GM23338 (cell line): ENCODE measurements around the gene TMEM59. TPM values are rescaled to one million over a fixed set of nuclear protein-coding genes. Genes with fewer than 3 reads are reported as not detected.

Experiments used
- ATAC-seq: fragments of 200-7000 bp; cut with Tn5 transposase; 3 replicates; pipeline ENCODE4 v1.9.1; 2020
- DNase-seq: peaks from one replicate; pipeline ENCODE4 v3.0.0-alpha.2; 2015; ENCODE audit warnings: low spot score
- H2AFZ ChIP-seq: fragments of 200-600 bp; sonication (generic); 2 replicates; pipeline ENCODE4 v1.8.0; 2016; ENCODE audit warnings: antibody characterized with exemption, mild to moderate bottlenecking, moderate library complexity
- H3F3A ChIP-seq: fragments of 200-600 bp; sonication (generic); replicated peaks from 2 replicates; pipeline ENCODE4 v1.8.0; 2017; ENCODE audit warnings: antibody characterized with exemption, mixed run types, low read depth
- H3K27ac ChIP-seq: fragments of 200-600 bp; sonication (generic); 2 replicates; pipeline ENCODE4 v1.6.1; 2016; ENCODE audit warnings: low read depth
- H3K27me3 ChIP-seq: fragments of 200-600 bp; sonication (generic); 2 replicates; pipeline ENCODE4 v1.8.0; 2016; ENCODE audit warnings: mild to moderate bottlenecking, mixed run types, moderate library complexity; ENCODE audit not compliant: insufficient read depth
- H3K36me3 ChIP-seq: fragments of 200-600 bp; sonication (generic); 2 replicates; pipeline ENCODE4 v1.8.0; 2016; ENCODE audit warnings: mild to moderate bottlenecking; ENCODE audit not compliant: insufficient read depth
- H3K4me1 ChIP-seq: fragments of 200-600 bp; sonication (generic); 2 replicates; pipeline ENCODE4 v1.8.0; 2016; ENCODE audit warnings: mild to moderate bottlenecking, moderate library complexity; ENCODE audit not compliant: insufficient read depth
- H3K4me2 ChIP-seq: fragments of 200-600 bp; sonication (generic); 2 replicates; pipeline ENCODE4 v1.7.1; 2017; ENCODE audit warnings: mixed run types
- H3K4me3 ChIP-seq: fragments of 200-600 bp; sonication (generic); 2 replicates; pipeline ENCODE4 v1.6.1; 2016; ENCODE audit warnings: mixed run types
- H3K79me2 ChIP-seq: fragments of 200-600 bp; sonication (generic); replicated peaks from 2 replicates; pipeline ENCODE4 v1.8.0; 2017; ENCODE audit warnings: mild to moderate bottlenecking; ENCODE audit not compliant: insufficient read depth
- H3K9me2 ChIP-seq: fragments of 200-600 bp; sonication (generic); 2 replicates; pipeline ENCODE4 v1.8.0; 2017; ENCODE audit not compliant: insufficient read depth
- H4K20me1 ChIP-seq: fragments of 200-600 bp; sonication (generic); replicated peaks from 2 replicates; pipeline ENCODE4 v1.8.0; 2017; ENCODE audit warnings: mild to moderate bottlenecking; ENCODE audit not compliant: insufficient read depth
- H3K27ac Mint-ChIP-seq: 2 replicates; pipeline ENCODE4 v1.8.0; 2020; ENCODE audit warnings: inconsistent platforms, mild to moderate bottlenecking, moderate library complexity, mixed read lengths
- H3K27me3 Mint-ChIP-seq: 3 replicates; pipeline ENCODE4 v1.8.0; 2022; ENCODE audit warnings: low read depth, mild to moderate bottlenecking, moderate library complexity, mixed read lengths, inconsistent platforms; ENCODE audit not compliant: insufficient read depth, poor library complexity
- H3K36me3 Mint-ChIP-seq: 3 replicates; pipeline ENCODE4 v1.8.0; 2021; ENCODE audit warnings: low read depth, mild to moderate bottlenecking, inconsistent platforms, moderate library complexity, mixed read lengths
- H3K4me1 Mint-ChIP-seq: 3 replicates; pipeline ENCODE4 v1.8.0; 2020; ENCODE audit warnings: mild to moderate bottlenecking, inconsistent platforms, mixed read lengths
- H3K4me3 Mint-ChIP-seq: 3 replicates; pipeline ENCODE4 v1.8.0; 2021; ENCODE audit warnings: moderate library complexity, mild to moderate bottlenecking, inconsistent platforms, mixed read lengths
- H3K9me3 Mint-ChIP-seq: 3 replicates; pipeline ENCODE4 v1.8.0; 2020; ENCODE audit warnings: moderate library complexity, mild to moderate bottlenecking, inconsistent platforms, mixed read lengths
- CREB1 ChIP-seq: fragments of 250-450 bp; sonication (Bioruptor Pico); IDR thresholded peaks from 2 replicates; pipeline ENCODE4 v1.5.0; 2020; ENCODE audit warnings: low read depth, mild to moderate bottlenecking, moderate library complexity
- EZH2 ChIP-seq: fragments of 200-600 bp; sonication (generic); IDR thresholded peaks from one replicate; pipeline ENCODE4 v1.8.0; 2017; ENCODE audit warnings: antibody characterized with exemption, mild to moderate bottlenecking, low read depth; ENCODE audit not compliant: unreplicated experiment
- EZH2phosphoT487 ChIP-seq: fragments of 200-600 bp; sonication (generic); IDR thresholded peaks from one replicate; pipeline ENCODE4 v1.8.1; 2018; ENCODE audit warnings: antibody characterized with exemption; ENCODE audit not compliant: unreplicated experiment
- JUNB ChIP-seq: IDR thresholded peaks from one replicate; pipeline ENCODE4 v1.6.1; 2016; ENCODE audit warnings: antibody characterized with exemption; ENCODE audit not compliant: unreplicated experiment
- NANOG ChIP-seq: IDR thresholded peaks from 2 replicates; pipeline ENCODE4 v1.6.1; 2016; ENCODE audit warnings: antibody characterized with exemption, borderline replicate concordance
- POLR2AphosphoS5 ChIP-seq: IDR thresholded peaks from 2 replicates; pipeline ENCODE4 v1.6.1; 2016; ENCODE audit warnings: antibody characterized with exemption, low read depth
- STAT1 ChIP-seq: IDR thresholded peaks from one replicate; pipeline ENCODE4 v1.6.1; 2016; ENCODE audit warnings: antibody characterized with exemption; ENCODE audit not compliant: unreplicated experiment
- ZNF114 ChIP-seq: fragments of 250-450 bp; sonication (Bioruptor Pico); IDR thresholded peaks from 2 replicates; pipeline ENCODE4 v1.5.0; 2020; ENCODE audit warnings: mild to moderate bottlenecking, moderate library complexity
- ZNF331 ChIP-seq: fragments of 250-450 bp; sonication (Bioruptor Pico); IDR thresholded peaks from 2 replicates; pipeline ENCODE4 v1.5.0; 2020; ENCODE audit warnings: low read depth, mild to moderate bottlenecking, moderate library complexity
- polyA plus RNA-seq: library from polyadenylated mRNA; unstranded; fragments of >200 nt; fragmentation: Nextera tagmentation; extraction: Ambion mirVana; gene quantifications from 2 replicates; pipeline ENCODE4 v1.2.1, GENCODE V29; 2016
- total RNA-seq: library from RNA; depleted of rRNA; stranded (reverse); fragments of >200 nt; shearing (Covaris generic); gene quantifications from 2 replicates; pipeline ENCODE4 v1.2.3, GENCODE V29; 2014
- TF ChIP-seq, protein P1 (sequence below): IDR thresholded peaks from one replicate; pipeline ENCODE4 v1.6.1; 2018; ENCODE audit warnings: antibody characterized with exemption; ENCODE audit not compliant: unreplicated experiment
- TF ChIP-seq, protein P2 (sequence below): IDR thresholded peaks from 2 replicates; pipeline ENCODE4 v1.6.1; 2016; ENCODE audit warnings: antibody characterized with exemption
- TF ChIP-seq, protein P3 (sequence below), 2 experiments: fragments of 200-600 bp in 1 of 2; sonication (generic) in 1 of 2; conservative IDR thresholded peaks; 2 replicates each; pipeline versions ENCODE4 v1.5.1 to v1.6.1; 2016 to 2017; ENCODE audit warnings: antibody characterized with exemption in 2 of 2, low read depth in 2 of 2, mild to moderate bottlenecking in 2 of 2, moderate library complexity in 1 of 2

The TMEM59 gene
- total and polyA plus RNA-seq, 2 experiments from 2014 or later = 81.9 to 132 TPM

DNA sequence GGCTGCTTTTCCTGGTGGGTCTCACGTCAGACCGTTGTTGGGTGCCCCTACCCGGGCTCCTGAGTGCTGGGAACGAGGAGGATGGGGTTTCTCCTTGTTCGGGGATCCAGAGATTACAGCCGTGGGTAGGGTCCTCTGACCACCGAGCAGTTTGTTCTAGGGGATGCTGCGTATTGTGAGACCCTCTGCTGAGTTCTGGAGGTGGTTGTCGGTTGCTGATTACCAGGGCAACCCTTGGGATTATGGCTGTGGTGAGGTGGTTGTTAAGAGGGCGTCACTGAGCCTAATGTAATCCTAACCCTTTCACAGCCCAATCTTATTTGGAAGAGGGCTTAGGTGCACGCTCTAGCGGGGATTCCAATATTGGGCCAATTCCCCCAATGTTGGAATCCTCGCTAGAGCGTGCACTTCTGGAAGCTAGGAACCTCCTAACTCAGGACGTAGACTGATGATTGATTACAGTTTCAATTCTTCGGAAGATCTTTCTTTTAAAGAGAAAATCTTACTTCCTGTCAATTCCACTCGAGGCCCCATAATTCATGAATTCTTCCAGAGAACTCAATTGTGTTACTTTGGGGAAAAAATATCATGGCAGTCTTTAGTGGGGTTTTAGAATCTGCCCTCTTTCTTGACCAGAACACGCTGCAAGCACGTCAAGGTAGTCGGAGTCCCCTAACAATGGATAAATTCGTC lies 887 bp upstream of the TMEM59 start (continued):
- TF ChIP-seq, protein P1, sequence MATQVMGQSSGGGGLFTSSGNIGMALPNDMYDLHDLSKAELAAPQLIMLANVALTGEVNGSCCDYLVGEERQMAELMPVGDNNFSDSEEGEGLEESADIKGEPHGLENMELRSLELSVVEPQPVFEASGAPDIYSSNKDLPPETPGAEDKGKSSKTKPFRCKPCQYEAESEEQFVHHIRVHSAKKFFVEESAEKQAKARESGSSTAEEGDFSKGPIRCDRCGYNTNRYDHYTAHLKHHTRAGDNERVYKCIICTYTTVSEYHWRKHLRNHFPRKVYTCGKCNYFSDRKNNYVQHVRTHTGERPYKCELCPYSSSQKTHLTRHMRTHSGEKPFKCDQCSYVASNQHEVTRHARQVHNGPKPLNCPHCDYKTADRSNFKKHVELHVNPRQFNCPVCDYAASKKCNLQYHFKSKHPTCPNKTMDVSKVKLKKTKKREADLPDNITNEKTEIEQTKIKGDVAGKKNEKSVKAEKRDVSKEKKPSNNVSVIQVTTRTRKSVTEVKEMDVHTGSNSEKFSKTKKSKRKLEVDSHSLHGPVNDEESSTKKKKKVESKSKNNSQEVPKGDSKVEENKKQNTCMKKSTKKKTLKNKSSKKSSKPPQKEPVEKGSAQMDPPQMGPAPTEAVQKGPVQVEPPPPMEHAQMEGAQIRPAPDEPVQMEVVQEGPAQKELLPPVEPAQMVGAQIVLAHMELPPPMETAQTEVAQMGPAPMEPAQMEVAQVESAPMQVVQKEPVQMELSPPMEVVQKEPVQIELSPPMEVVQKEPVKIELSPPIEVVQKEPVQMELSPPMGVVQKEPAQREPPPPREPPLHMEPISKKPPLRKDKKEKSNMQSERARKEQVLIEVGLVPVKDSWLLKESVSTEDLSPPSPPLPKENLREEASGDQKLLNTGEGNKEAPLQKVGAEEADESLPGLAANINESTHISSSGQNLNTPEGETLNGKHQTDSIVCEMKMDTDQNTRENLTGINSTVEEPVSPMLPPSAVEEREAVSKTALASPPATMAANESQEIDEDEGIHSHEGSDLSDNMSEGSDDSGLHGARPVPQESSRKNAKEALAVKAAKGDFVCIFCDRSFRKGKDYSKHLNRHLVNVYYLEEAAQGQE = no peak

DNA sequence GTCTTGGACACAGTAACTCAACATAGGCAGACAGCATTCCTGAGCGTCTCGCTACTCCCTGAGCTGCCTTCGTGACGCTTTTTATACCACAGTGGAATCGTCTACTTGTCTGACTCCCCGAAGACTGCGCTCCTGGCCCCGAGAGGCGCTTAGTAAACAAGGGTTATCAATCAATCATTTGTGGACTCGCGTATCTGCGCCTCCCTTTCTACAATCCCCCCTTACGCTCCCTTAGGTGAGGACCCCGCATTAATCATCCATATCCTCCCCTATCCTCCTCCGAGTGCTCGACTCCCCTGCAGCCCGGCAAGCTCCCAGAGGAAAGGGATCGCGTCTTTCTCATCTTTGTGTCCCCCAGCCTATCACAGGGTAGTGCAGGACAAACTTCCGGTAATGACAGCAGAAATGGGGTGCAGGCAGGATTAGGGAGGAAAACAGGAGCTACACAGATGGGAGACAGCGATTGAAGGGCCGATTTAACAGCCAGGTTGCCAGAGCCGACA lies 522 bp downstream of the TMEM59 start:
- Mint-ChIP-seq H3K27ac (no peak overlapping the region), H3K27me3 (no peaks in the 10 kb centered on the region), H3K9me3 (no peaks in the 10 kb centered on the region), H3K4me3 (no peak overlapping the region), H3K4me1 (peaks cover 7% of the 10 kb centered on the region; the same call in 1 of the 3 replicates), H3K36me3 (no peaks in the 10 kb centered on the region)
- Histone ChIP-seq H3K36me3 (no peaks in the 10 kb centered on the region), H3K4me2 (peak overlapping the region; percentile 90), H2AFZ (peak overlapping the region; percentile 72), H3K27me3 (no peaks in the 10 kb centered on the region), H3K4me3 (peak overlapping the region; percentile 94), H3K27ac (peak overlapping the region; percentile 94), H3K9me2 (no peaks in the 10 kb centered on the region), H3K79me2 (peaks cover 53% of the 10 kb centered on the region), H3K4me1 (peaks cover 16% of the 10 kb centered on the region), H3F3A (no peaks in the 10 kb centered on the region), H4K20me1 (peaks cover 11% of the 10 kb centered on the region)
- ATAC-seq = peak; percentile 64
- DNase-seq = peak; percentile 72
- TF ChIP-seq CREB1 (CRISPR knock-in tag) (no peak), ZNF114 (CRISPR knock-in tag) (no peak), NANOG (no peak), STAT1 (no peak), POLR2AphosphoS5 (peak; percentile 34; the same call in 1 of the 2 replicates)
- TF ChIP-seq, protein P2, sequence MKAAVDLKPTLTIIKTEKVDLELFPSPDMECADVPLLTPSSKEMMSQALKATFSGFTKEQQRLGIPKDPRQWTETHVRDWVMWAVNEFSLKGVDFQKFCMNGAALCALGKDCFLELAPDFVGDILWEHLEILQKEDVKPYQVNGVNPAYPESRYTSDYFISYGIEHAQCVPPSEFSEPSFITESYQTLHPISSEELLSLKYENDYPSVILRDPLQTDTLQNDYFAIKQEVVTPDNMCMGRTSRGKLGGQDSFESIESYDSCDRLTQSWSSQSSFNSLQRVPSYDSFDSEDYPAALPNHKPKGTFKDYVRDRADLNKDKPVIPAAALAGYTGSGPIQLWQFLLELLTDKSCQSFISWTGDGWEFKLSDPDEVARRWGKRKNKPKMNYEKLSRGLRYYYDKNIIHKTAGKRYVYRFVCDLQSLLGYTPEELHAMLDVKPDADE = 0 out of 2 replicates have a peak, but pooled peaks have one; percentile 22

DNA sequence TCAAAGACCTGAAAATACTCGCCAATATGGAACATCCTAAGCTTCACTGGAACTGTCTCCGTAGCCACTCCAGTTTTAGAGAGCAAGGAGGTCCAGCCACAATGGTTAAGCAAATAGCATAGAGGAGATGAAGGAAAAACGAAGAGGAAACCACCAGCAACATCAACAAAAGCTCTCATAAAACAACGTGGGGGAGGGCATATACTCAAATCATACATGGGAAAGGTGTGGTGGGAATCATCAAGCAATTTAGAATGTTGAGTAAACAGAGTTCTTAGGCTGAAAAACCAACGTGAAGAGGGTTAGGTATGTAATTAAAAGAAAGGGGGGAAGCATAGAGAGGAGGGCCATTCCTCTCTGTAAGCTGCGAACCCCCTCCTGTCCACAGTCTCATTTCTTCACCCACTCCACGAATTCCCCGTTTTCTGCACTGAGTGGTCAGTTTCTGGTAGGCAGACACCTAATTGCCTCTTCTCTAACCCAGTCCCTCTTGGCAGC lies 1.0 kb downstream of the TMEM59 start:
- Histone ChIP-seq H4K20me1 (peaks cover 13% of the 10 kb centered on the region), H3F3A (no peaks in the 10 kb centered on the region), H3K4me2 (peak overlapping the region; percentile 90), H3K36me3 (no peaks in the 10 kb centered on the region), H3K27me3 (no peaks in the 10 kb centered on the region), H3K4me3 (peak overlapping the region; percentile 94), H3K9me2 (no peaks in the 10 kb centered on the region), H3K27ac (peak overlapping the region; percentile 94), H2AFZ (peak overlapping the region; percentile 72), H3K4me1 (peaks cover 16% of the 10 kb centered on the region), H3K79me2 (peaks cover 58% of the 10 kb centered on the region)
- no peaks in the 10 kb centered on the region for H3K9me3 Mint-ChIP-seq
- H3K27ac Mint-ChIP-seq = no peak overlapping the region
- peaks cover 7% of the 10 kb centered on the region; the same call in 1 of the 3 replicates for H3K4me1 Mint-ChIP-seq
- H3K36me3 Mint-ChIP-seq = no peaks in the 10 kb centered on the region
- H3K4me3 Mint-ChIP-seq = no peak overlapping the region
- ATAC-seq (no peak), DNase-seq (peak; percentile 9)
- no peaks in the 10 kb centered on the region for H3K27me3 Mint-ChIP-seq
- no peak for TF ChIP-seq STAT1
- TF ChIP-seq, protein P3, sequence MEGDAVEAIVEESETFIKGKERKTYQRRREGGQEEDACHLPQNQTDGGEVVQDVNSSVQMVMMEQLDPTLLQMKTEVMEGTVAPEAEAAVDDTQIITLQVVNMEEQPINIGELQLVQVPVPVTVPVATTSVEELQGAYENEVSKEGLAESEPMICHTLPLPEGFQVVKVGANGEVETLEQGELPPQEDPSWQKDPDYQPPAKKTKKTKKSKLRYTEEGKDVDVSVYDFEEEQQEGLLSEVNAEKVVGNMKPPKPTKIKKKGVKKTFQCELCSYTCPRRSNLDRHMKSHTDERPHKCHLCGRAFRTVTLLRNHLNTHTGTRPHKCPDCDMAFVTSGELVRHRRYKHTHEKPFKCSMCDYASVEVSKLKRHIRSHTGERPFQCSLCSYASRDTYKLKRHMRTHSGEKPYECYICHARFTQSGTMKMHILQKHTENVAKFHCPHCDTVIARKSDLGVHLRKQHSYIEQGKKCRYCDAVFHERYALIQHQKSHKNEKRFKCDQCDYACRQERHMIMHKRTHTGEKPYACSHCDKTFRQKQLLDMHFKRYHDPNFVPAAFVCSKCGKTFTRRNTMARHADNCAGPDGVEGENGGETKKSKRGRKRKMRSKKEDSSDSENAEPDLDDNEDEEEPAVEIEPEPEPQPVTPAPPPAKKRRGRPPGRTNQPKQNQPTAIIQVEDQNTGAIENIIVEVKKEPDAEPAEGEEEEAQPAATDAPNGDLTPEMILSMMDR (conservative IDR thresholded peaks at IDR 0.05; ENCODE audit: low read depth in 2 of 2) = no peak
- no peak for TF ChIP-seq POLR2AphosphoS5
- TF ChIP-seq EZH2 = no peak
- TF ChIP-seq EZH2phosphoT487 = no peak
- TF ChIP-seq ZNF331 = no peak
- TF ChIP-seq CREB1 (CRISPR knock-in tag) = no peak
- TF ChIP-seq JUNB = no peak
- TF ChIP-seq ZNF114 (CRISPR knock-in tag) = no peak
- no peak for TF ChIP-seq NANOG
